ENCODE data around the gene S100A9.

Gene S100A9

GRCh38 chr1:153341431-153341934 lies 16.2 kb upstream of the S100A9 start:
- H3K4me3 ChIP-seq (ENCODE audit: low read depth, low read length), result peak overlapping the region; percentile 56
- TF ChIP-seq, protein P1, sequence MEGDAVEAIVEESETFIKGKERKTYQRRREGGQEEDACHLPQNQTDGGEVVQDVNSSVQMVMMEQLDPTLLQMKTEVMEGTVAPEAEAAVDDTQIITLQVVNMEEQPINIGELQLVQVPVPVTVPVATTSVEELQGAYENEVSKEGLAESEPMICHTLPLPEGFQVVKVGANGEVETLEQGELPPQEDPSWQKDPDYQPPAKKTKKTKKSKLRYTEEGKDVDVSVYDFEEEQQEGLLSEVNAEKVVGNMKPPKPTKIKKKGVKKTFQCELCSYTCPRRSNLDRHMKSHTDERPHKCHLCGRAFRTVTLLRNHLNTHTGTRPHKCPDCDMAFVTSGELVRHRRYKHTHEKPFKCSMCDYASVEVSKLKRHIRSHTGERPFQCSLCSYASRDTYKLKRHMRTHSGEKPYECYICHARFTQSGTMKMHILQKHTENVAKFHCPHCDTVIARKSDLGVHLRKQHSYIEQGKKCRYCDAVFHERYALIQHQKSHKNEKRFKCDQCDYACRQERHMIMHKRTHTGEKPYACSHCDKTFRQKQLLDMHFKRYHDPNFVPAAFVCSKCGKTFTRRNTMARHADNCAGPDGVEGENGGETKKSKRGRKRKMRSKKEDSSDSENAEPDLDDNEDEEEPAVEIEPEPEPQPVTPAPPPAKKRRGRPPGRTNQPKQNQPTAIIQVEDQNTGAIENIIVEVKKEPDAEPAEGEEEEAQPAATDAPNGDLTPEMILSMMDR (IDR thresholded peaks at IDR 0.05; ENCODE audit: borderline replicate concordance, insufficient read depth, low read depth, low read length), result no peak

DNA sequence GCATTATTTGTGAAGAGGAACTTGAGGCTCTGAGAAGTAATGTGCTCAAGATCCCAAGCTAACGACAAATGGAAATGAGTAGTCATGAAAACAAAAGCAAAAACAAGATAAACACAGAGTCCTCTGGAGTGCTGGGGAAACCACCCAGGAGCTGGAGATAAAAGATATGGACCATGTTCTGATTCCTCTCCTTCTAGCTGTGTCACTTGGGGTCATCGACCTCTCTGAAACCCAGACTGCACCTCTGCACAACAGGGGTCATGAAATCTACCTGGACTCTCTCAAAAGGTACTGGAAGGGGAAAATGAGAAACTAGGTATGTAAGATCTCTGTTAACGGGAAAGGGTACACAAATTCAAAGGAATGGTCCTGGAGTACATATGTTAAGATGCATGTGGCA lies 15.5 kb upstream of the S100A9 start:
- peak overlapping the region; percentile 56 for H3K4me3 ChIP-seq (ENCODE audit: low read depth, low read length)

GRCh38 chr1:153343040-153343681 lies 14.5 kb upstream of the S100A9 start:
- peak overlapping the region; percentile 56 for H3K4me3 ChIP-seq (ENCODE audit: low read depth, low read length)
- TF ChIP-seq, protein P1 (IDR thresholded peaks at IDR 0.05; ENCODE audit: borderline replicate concordance, insufficient read depth, low read depth, low read length), result no peak

More for the DNA sequence above, 15.5 kb upstream of the S100A9 start:
- TF ChIP-seq, protein P1 (IDR thresholded peaks at IDR 0.05; ENCODE audit: borderline replicate concordance, insufficient read depth, low read depth, low read length), result no peak

- H3K4me3 ChIP-seq (ENCODE audit: low read depth, low read length), result peak overlapping the region; percentile 56
- TF ChIP-seq, protein P1 (IDR thresholded peaks at IDR 0.05; ENCODE audit: borderline replicate concordance, insufficient read depth, low read depth, low read length), result no peak
Observed at GRCh38 chr1:153343811-153344717, 13.6 kb upstream of the S100A9 start.

- TF ChIP-seq, protein P1 (IDR thresholded peaks at IDR 0.05; ENCODE audit: borderline replicate concordance, insufficient read depth, low read depth, low read length), result no peak
- H3K4me3 ChIP-seq (ENCODE audit: low read depth, low read length), result no peak overlapping the region
Observed at GRCh38 chr1:153344718-153345025, 13.0 kb upstream of the S100A9 start.

DNA sequence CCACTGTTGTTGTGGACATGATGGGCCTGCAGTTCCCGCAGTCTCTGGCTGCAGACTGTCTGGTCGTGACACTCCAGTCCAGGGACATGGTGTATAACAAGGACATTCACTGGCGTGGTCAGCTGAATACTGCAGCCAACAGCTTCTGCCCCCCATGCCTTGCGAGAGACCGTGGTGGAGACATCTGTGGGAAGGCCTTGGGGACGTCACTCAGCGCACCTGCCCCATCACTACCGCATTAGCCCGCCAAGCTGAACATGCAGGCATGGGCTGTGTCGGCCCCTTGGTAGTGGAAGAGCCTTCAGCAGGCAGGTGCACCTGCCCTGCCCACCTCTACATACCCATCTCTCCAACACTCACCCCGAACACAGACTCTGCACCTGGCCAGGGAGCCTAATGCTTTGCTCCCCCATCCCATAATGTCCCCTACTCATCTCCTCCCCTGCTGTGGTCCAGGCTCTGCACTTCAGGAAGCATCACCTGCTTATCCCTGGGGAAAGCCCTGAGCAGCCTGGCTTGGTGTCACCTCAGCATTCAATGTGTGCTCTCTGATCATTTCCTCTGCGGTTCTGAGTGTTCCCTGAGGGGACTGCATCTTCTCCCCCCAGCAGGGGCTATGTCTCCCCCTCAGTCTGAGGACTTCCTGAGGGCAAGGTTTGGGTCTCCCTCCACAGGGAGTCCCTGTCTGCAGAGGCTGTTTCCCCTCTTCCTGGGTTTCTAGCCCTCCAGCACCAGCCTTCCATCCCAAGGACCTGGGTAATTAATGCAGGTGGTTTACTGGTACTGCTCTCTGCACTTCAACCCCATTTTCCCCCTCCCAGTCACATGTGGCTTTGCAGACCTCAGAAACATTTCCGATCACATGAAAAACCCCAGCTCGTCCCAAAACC lies 12.2 kb upstream of the S100A9 start:
- TF ChIP-seq, protein P1 (IDR thresholded peaks at IDR 0.05; ENCODE audit: borderline replicate concordance, insufficient read depth, low read depth, low read length), result no peak
- H3K4me3 ChIP-seq (ENCODE audit: low read depth, low read length), result peak overlapping the region; percentile 34
